SH-SY5Y (cell line): ENCODE data around the gene CFAP97.

ENCODE experiments used
- GATA2 ChIP-seq: IDR thresholded peaks from 2 replicates; pipeline ENCODE4 v1.6.1; 2011; ENCODE audit warnings: mild to moderate bottlenecking, low read depth, low read length
- GATA3 ChIP-seq: IDR thresholded peaks from 2 replicates; pipeline ENCODE4 v1.6.1; 2011; ENCODE audit warnings: low read depth, mild to moderate bottlenecking, low read length, moderate library complexity

Gene CFAP97

GRCh38 chr4:185212581-185212980 is 8.8 kb upstream of the CFAP97 start:
- no peak for TF ChIP-seq GATA2
- no peak for TF ChIP-seq GATA3

GRCh38 chr4:185211641-185212040 is 7.8 kb upstream of the CFAP97 start:
- TF ChIP-seq GATA3: no peak
- TF ChIP-seq GATA2: no peak

DNA sequence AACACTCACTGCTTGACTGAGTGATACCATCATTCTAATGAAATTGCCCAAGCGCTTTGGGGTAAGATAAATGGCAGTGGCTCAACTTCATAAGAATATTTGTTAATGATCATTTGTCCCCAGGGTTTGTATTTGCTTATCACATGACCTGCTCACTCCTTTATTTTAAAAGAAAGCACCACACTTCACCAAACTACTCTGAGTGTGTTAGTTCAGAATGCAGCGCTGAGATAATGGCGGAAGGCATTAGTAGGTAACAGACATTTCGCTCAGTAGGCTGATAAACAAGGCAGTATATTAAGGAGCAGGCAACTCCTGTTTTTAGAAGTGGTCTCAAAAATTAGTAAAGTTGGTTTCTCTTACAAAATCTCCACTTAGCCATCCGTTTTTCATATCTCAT is 7.2 kb upstream of the CFAP97 start:
- TF ChIP-seq GATA2 (no peak), GATA3 (no peak)

- TF ChIP-seq GATA3 (no peak), GATA2 (no peak)
These were observed 6.5 kb upstream of the CFAP97 start for GRCh38 chr4:185210102-185210981.

GRCh38 chr4:185209031-185209851 is 5.4 kb upstream of the CFAP97 start, which contains the start of gene SNX25:
Gene SNX25, plus strand, starts transcription at chr4:185209598. Its CDS starts 229 bp downstream, at chr4:185209827.
- TF ChIP-seq GATA2 (no peak), GATA3 (no peak)

- TF ChIP-seq GATA2 (no peak), GATA3 (no peak)
These were observed 3.7 kb upstream of the CFAP97 start for GRCh38 chr4:185207466-185207865.

- no peak for TF ChIP-seq GATA3
- no peak for TF ChIP-seq GATA2
These were observed 2.0 kb upstream of the CFAP97 start for GRCh38 chr4:185205697-185206342.

DNA sequence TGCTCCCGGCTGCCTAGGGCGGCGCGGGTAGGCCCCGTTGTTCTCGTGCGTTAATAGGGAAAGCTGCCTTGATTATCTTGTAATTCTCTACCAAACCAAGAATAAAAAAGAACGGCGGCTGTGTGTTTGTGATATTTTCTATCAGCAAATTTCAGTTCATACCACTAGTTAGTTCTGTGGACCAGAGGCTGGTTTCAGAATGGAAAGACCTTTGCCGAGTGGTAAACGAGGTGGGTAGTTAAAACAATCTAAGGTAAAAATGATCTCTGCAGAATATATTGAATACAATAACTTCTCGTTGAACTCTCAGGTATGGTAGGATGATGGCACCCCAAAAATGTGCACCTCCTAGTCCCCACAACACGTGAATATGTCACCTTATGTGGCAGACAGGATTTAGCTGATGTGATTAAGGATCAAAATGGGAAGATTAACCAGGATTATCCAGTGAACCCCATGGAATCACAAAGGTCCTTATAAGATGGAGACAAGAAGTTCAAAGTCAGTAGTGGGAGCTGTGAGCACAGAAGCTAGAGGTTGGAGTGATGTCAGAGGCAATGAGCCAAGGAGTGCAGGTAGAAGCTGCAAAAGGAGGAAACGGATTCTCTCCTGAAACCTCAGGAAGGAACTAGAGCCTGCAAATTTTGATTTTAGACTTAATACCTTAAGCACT is 574 bp upstream of the CFAP97 start:
- TF ChIP-seq GATA2: no peak
- TF ChIP-seq GATA3: no peak

DNA sequence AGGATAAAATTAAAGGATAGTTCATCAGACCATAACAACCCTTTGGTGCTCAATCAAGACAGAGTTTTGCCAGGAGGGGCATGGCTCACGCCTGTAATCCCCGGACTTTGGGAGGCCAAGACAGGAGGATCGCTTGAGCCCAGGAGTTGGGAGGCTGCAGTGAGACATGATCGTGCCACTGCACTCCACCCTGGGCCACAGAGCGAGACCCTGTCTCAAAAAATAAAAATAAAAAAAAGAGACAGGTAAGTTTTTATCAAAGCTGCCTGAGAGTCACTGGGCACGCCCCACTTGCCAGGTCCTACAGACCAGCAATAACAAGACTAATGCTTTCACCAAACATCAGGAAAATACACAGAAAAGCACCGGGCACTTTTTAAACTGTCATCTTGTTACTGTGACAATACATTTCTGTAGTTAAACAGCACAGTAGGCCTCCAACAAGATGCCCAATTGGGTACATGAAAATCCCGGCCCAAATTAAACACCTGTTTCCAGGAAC is 765 bp downstream of the CFAP97 start:
- TF ChIP-seq GATA3 (no peak), GATA2 (no peak)

- TF ChIP-seq GATA2 (peak; percentile 76), GATA3 (no peak)
These were observed 1.5 kb downstream of the CFAP97 start for GRCh38 chr4:185201977-185202962.

- no peak for TF ChIP-seq GATA2
- no peak for TF ChIP-seq GATA3
These were observed 7.4 kb downstream of the CFAP97 start for GRCh38 chr4:185196437-185196836.
